KMS-11 (cell line): ENCODE data around the gene PAPPA2.

ENCODE experiments used
- H2AFZ ChIP-seq: fragments of 200-600 bp; sonication (generic); 2 replicates; pipeline ENCODE4 v1.6.1; 2016; ENCODE audit warnings: antibody characterized with exemption, mixed run types, low read depth
- H3K27ac ChIP-seq: fragments of 200-600 bp; sonication (generic); 2 replicates; pipeline ENCODE4 v1.6.1; 2016; ENCODE audit warnings: mild to moderate bottlenecking, mixed run types
- H3K27me3 ChIP-seq: fragments of 200-600 bp; sonication (generic); 2 replicates; pipeline ENCODE4 v1.6.1; 2017; ENCODE audit warnings: mild to moderate bottlenecking, low read depth, mixed run types, moderate library complexity; ENCODE audit not compliant: insufficient read depth
- H3K36me3 ChIP-seq: fragments of 200-600 bp; sonication (generic); 2 replicates; pipeline ENCODE4 v1.6.1; 2017; ENCODE audit warnings: mild to moderate bottlenecking, mixed run types; ENCODE audit not compliant: insufficient read depth
- H3K4me1 ChIP-seq: fragments of 200-600 bp; sonication (generic); 2 replicates; pipeline ENCODE4 v1.6.1; 2016; ENCODE audit warnings: mild to moderate bottlenecking, low read depth, mixed run types; ENCODE audit not compliant: poor library complexity, severe bottlenecking
- H3K4me2 ChIP-seq: fragments of 200-600 bp; sonication (generic); 2 replicates; pipeline ENCODE4 v1.7.0; 2016; ENCODE audit warnings: mild to moderate bottlenecking, mixed run types
- H3K4me3 ChIP-seq: fragments of 200-600 bp; sonication (generic); IDR thresholded peaks from 2 replicates; pipeline ENCODE4 v1.6.1; 2017; ENCODE audit warnings: low read depth, low read length, mixed read lengths; ENCODE audit not compliant: insufficient read depth
- H3K79me2 ChIP-seq: fragments of 200-600 bp; sonication (generic); 2 replicates; pipeline ENCODE4 v1.6.1; 2016; ENCODE audit warnings: low read depth, mixed run types; ENCODE audit not compliant: insufficient read depth
- H3K9ac ChIP-seq: fragments of 200-600 bp; sonication (generic); 2 replicates; pipeline ENCODE4 v1.6.1; 2016; ENCODE audit warnings: mild to moderate bottlenecking, mixed run types
- H4K20me1 ChIP-seq: fragments of 200-600 bp; sonication (generic); 2 replicates; pipeline ENCODE4 v1.6.1; 2016; ENCODE audit warnings: mild to moderate bottlenecking, mixed run types; ENCODE audit not compliant: insufficient read depth
- CTCF ChIP-seq: fragments of 200-600 bp; sonication (generic); conservative IDR thresholded peaks from 2 replicates; pipeline ENCODE4 v1.6.1; 2017; ENCODE audit warnings: low read depth, mild to moderate bottlenecking, antibody characterized with exemption, low read length, moderate library complexity, mixed read lengths

PAPPA2 gene

DNA sequence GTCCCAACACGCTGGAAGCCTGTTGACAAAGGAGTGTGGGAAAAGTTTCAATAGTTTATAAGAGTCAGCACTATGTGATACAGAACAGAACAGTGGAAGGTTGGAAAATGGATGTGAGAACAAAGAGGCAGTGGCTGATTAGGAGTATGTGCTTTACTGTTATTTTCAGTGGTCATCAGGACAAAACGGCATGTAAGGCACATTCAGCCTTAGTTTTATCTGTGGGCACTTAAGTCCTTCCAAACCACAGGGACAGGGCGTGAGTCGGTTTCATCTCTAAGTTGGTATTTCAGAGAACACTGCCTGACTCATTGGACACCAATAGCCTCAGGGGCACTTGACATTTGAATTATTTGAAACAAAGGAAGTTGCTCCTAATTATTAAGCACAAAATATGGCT is 394.7 kb downstream of the PAPPA2 start:
- no peaks in the 10 kb centered on the region for H3K27me3 ChIP-seq
- H3K4me1 ChIP-seq = no peaks in the 10 kb centered on the region
- no peak overlapping the region for H3K9ac ChIP-seq
- H3K4me2 ChIP-seq = no peak overlapping the region
- H3K27ac ChIP-seq = no peak overlapping the region
- no peak for TF ChIP-seq CTCF
- no peak overlapping the region for H2AFZ ChIP-seq
- H4K20me1 ChIP-seq = no peaks in the 10 kb centered on the region
- no peaks in the 10 kb centered on the region for H3K79me2 ChIP-seq
- no peak overlapping the region for H3K4me3 ChIP-seq
- H3K36me3 ChIP-seq = no peaks in the 10 kb centered on the region

GRCh38 chr1:176858433-176858916 is 395.5 kb downstream of the PAPPA2 start:
- Histone ChIP-seq H3K4me2 (no peak overlapping the region), H3K4me3 (no peak overlapping the region), H3K9ac (no peak overlapping the region), H4K20me1 (no peaks in the 10 kb centered on the region), H3K27ac (no peak overlapping the region), H2AFZ (no peak overlapping the region), H3K27me3 (no peaks in the 10 kb centered on the region), H3K79me2 (no peaks in the 10 kb centered on the region), H3K4me1 (no peaks in the 10 kb centered on the region), H3K36me3 (no peaks in the 10 kb centered on the region)
- TF ChIP-seq CTCF = no peak

DNA sequence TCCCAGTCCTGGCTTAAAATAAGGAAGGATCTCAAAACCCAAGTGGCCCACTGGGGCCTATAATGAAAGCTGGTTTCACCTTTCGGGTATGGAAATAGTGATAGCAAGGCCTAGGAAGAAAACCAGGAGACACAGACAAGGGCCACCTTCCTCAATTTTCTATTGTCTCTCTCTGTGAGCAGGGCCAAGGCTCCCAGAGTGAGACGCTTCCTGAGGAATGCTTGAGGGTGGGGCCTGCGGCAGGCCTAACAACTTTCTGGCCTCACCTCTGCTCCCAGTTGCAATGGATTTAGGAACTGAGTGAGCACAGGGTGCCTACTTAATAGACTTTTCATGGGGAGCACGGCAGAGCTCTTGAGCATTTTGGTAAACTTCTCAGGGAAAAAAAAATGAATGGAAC is 400.6 kb downstream of the PAPPA2 start:
- no peak for TF ChIP-seq CTCF
- Histone ChIP-seq H3K4me2 (no peak overlapping the region), H3K9ac (no peak overlapping the region), H3K79me2 (no peaks in the 10 kb centered on the region), H3K36me3 (no peaks in the 10 kb centered on the region), H4K20me1 (no peaks in the 10 kb centered on the region), H3K27ac (no peak overlapping the region), H2AFZ (no peak overlapping the region), H3K4me3 (no peak overlapping the region), H3K4me1 (no peaks in the 10 kb centered on the region), H3K27me3 (no peaks in the 10 kb centered on the region)

DNA sequence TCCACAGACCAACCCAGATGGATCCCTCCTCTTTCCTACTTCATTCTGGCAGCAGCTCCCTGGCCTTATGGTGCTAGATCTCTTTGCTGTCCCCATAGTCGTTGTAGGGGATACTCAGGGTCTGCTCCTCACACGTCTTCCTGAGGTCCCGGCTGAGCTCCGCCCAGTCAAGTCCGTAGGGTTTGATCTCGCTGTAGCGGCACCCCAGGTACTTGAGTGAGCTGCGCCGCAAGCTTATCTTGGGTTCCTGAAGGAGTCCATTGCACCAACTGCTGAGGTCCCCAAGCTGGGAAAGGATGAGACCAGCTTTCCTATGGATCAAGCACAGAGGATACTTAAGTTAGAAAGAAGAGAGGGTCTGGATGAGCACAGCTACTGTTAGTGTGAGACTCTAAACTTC is 401.2 kb downstream of the PAPPA2 start:
- TF ChIP-seq CTCF = no peak
- H3K4me2 ChIP-seq = no peak overlapping the region
- H3K4me3 ChIP-seq = no peak overlapping the region
- no peak overlapping the region for H3K9ac ChIP-seq
- H4K20me1 ChIP-seq = no peaks in the 10 kb centered on the region
- no peaks in the 10 kb centered on the region for H3K79me2 ChIP-seq
- H2AFZ ChIP-seq = no peak overlapping the region
- H3K27me3 ChIP-seq = no peaks in the 10 kb centered on the region
- no peak overlapping the region for H3K27ac ChIP-seq
- no peaks in the 10 kb centered on the region for H3K4me1 ChIP-seq
- no peaks in the 10 kb centered on the region for H3K36me3 ChIP-seq
